Activated CD4-positive, alpha-beta T cell treated with anti-CD3 and anti-CD28 coated beads, Interleukin-2, amount 10 ng/mL, durations not matched to agents 7 days and 5 days (primary cell): ENCODE measurements around the gene CSAG1. TPM values are rescaled to one million over a fixed set of nuclear protein-coding genes. Genes with fewer than 3 reads are reported as not detected.
"Not testable (repeated sequence)": the region's sequence is repeated elsewhere in the genome, so short reads cannot be mapped to it uniquely, and the experiment has no call there.

Experiments used
- CTCF ChIA-PET: fragments of 350-600 bp; sonication (Branson Sonifier 250); formaldehyde crosslinking; loops from one replicate; lab custom pipeline; 2021; ENCODE audit warnings: antibody characterized with exemption; lab: Charles Lee
- POLR2A ChIA-PET: fragments of 350-600 bp; sonication (Branson Sonifier 250); formaldehyde crosslinking; loops from one replicate; lab custom pipeline; 2021; ENCODE audit warnings: antibody characterized with exemption; lab: Charles Lee
- DNase-seq: peaks from one replicate; pipeline ENCODE4 v3.0.0-alpha.2; 2020
- H3K27ac Mint-ChIP-seq: one replicate; pipeline ENCODE4 v1.8.0; 2021; ENCODE audit warnings: mild to moderate bottlenecking, moderate library complexity, mixed read lengths
- H3K27me3 Mint-ChIP-seq: one replicate; pipeline ENCODE4 v1.8.0; 2021; ENCODE audit warnings: mixed read lengths
- H3K36me3 Mint-ChIP-seq: one replicate; pipeline ENCODE4 v1.8.0; 2021; ENCODE audit warnings: low read depth, mixed read lengths
- H3K4me1 Mint-ChIP-seq: one replicate; pipeline ENCODE4 v1.8.0; 2021; ENCODE audit warnings: mixed read lengths
- H3K4me3 Mint-ChIP-seq: one replicate; pipeline ENCODE4 v1.8.0; 2021; ENCODE audit warnings: mild to moderate bottlenecking, moderate library complexity, mixed read lengths
- H3K9me3 Mint-ChIP-seq: one replicate; pipeline ENCODE4 v1.8.0; 2021; ENCODE audit warnings: mixed read lengths
- total RNA-seq, 2 experiments: library from RNA; stranded (reverse); gene quantifications; one replicate each; pipeline ENCODE4 v1.2.3, GENCODE V29; 2021

Gene CSAG1
- total RNA-seq, 2 experiments from 2014 or later = not detected

DNA sequence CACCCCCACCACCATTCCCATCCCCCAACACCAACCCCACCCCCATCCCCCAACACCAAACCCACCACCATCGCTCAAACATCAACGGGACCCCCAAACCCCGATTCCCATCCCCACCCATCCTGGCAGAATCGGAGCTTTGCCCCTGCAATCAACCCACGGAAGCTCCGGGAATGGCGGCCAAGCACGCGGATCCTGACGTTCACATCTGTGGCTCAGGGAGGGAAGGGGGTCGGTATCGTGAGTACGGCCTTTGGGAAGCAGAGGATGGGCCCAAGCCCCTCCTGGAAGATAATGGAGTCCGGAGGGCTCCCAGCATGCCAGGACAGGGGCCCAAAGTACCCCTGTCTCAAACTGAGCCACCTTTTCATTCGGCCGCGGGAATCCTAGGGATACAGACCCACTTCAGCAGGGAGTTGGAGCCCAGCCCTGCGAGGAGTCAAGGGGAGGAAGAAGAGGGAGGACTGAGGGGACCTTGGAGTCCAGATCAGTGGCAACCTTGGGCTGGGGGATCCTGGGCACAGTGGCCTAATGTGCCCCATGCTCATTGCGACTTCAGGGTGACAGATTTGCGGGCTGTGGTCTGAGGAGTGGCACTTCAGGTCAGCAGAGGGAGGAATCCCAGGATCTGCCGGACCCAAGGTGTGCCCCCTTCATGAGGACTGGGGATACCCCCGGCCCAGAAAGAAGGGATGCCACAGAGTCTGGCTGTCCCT, 780 bp upstream of the CSAG1 start:
- POLR2A ChIA-PET, H3K9me3 Mint-ChIP-seq, CTCF ChIA-PET, H3K27me3 Mint-ChIP-seq, H3K36me3 Mint-ChIP-seq, H3K4me1 Mint-ChIP-seq, H3K27ac Mint-ChIP-seq, DNase-seq, H3K4me3 Mint-ChIP-seq: not testable (repeated sequence)

DNA sequence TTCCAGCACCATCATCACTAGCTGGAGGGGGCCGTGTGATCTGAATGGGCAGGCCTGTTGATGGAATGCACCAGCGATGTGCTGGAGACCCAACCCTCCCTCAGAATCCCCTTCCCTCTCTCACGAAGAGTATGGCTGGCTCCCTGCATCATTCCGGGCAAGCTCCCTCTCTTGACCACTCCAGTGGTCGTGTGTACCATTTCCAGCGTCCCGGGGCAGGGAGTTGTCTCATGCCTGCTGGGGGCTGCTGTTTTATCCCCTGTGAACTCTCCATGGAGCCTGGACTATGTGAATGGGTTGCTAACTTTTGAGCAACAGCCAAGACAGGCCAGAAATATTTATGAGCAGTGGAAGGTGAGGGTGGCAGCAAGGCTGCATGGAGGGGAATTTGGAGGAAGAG, 8.1 kb downstream of the CSAG1 start:
- Mint-ChIP-seq H3K4me1 (no peaks in the 10 kb centered on the region), H3K4me3 (no peak overlapping the region)
- CTCF ChIA-PET = interaction anchor here (0.5 kb wide), 1 partner anchor 655 kb away, joined by 3 read pairs; no protein-coding TSS in a partner anchor

DNA sequence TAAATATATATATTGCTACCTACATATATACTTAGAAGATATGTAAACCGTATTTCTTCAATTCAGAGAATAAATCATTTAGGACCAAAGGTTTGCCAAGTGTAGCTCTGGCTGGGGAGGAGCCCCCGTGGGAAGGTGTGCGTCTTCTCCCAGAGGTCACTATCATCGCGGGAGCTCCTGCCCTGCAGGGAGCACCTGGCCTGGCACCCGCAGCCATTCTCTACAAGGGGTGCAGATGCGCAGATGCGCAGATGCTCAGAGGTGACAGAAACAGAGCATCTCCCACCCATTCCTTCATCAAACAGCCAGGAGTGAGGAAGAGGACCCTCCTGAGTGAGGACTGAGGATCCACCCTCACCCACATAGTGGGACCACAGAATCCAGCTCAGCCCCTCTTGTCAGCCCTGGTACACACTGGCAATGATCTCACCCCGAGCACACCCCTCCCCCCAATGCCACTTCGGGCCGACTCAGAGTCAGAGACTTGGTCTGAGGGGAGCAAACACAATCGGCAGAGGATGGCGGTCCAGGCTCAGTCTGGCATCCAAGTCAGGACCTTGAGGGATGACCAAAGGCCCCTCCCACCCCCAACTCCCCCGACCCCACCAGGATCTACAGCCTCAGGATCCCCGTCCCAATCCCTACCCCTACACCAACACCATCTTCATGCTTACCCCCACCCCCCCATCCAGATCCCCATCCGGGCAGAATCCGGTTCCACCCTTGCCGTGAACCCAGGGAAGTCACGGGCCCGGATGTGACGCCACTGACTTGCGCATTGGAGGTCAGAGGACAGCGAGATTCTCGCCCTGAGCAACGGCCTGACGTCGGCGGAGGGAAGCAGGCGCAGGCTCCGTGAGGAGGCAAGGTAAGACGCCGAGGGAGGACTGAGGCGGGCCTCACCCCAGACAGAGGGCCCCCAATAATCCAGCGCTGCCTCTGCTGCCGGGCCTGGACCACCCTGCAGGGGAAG, 19.4 kb downstream of the CSAG1 start, which contains the start of gene MAGEA2B:
MAGEA2B (plus strand) TSS at position 814 of the 973 bp plus-strand sequence. CDS start 2,479 bp downstream, outside the sequence.
- H3K4me1 Mint-ChIP-seq, DNase-seq, H3K27ac Mint-ChIP-seq, H3K9me3 Mint-ChIP-seq, CTCF ChIA-PET, POLR2A ChIA-PET, H3K36me3 Mint-ChIP-seq, H3K27me3 Mint-ChIP-seq, H3K4me3 Mint-ChIP-seq: not testable (repeated sequence)

More for the DNA sequence above, 8.1 kb downstream of the CSAG1 start:
- Mint-ChIP-seq H3K27me3 (peaks cover 6% of the 10 kb centered on the region), H3K9me3 (no peaks in the 10 kb centered on the region), H3K36me3 (no peaks in the 10 kb centered on the region), H3K27ac (no peak overlapping the region)
- DNase-seq = no peak
- POLR2A ChIA-PET = no interaction called here

DNA sequence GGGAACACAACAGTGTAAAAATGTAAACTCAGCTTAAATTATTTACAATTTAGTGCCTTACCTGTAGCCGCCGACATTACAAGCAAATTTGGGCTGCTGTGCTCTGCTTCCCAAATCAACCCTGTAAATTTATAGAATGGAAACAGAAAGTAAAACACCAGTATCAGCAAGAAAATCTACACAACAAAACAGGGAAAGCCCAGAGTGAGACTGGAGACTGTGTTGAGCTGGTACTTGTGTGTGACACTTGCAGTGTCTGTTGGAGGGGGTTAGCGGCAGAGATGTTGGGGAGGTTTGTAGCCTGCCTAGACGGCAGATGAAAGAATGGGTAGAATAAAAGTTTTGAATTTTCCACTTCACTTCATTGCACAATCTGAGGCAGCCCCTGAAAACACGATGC, 20.3 kb downstream of the CSAG1 start:
- H3K27me3 Mint-ChIP-seq = not testable (repeated sequence)

DNA sequence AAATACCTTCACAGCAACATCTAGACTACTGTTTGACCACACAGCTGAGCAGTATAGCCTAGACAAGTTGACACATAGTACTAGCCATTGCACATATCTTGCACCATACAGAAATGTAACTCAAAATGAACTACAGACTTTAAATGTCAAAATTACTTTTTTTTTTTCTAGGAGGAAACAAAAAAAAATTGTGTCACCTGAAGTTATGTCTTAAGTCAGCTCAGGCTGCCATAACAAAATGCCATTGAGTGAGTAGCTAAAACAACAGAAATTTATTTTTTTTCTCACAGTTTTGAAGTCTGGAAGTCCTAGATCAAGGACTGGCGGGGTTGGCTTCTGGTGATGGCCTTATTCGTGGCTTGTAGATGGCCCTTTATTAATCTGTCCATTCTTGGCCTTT, 24.3 kb downstream of the CSAG1 start, which contains the start of gene CSAG2:
CSAG2 (minus strand) TSS at position 101 of the 400 bp plus-strand sequence. CDS start 161 bp downstream, outside the sequence.
- H3K27ac Mint-ChIP-seq, H3K27me3 Mint-ChIP-seq, H3K4me1 Mint-ChIP-seq, H3K4me3 Mint-ChIP-seq, H3K36me3 Mint-ChIP-seq, CTCF ChIA-PET, DNase-seq, POLR2A ChIA-PET, H3K9me3 Mint-ChIP-seq: not testable (repeated sequence)

More for the DNA sequence above, 20.3 kb downstream of the CSAG1 start:
- H3K36me3 Mint-ChIP-seq, H3K9me3 Mint-ChIP-seq, POLR2A ChIA-PET, CTCF ChIA-PET, DNase-seq, H3K4me3 Mint-ChIP-seq, H3K4me1 Mint-ChIP-seq, H3K27ac Mint-ChIP-seq: not testable (repeated sequence)

DNA sequence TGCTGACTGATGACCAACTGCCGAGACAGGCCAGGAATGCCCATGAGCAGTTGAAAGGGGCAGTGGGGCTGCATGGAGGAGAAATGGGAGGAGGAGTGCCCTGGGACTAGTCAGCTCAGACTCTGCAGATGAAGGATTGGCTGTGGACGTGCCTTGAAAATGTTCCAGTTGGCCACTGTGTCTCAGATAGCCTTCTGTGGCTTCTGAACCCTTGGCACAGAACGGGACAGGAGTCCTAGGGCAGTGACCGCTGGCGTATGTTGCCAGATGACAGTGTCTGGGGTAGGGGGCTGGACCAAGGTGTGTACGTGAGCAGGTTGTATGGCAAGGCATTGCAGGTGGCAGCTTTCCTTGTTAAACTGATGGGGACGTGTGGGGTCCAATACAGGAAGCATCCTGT, 27.0 kb downstream of the CSAG1 start:
- H3K36me3 Mint-ChIP-seq, DNase-seq, H3K27me3 Mint-ChIP-seq, H3K4me3 Mint-ChIP-seq, CTCF ChIA-PET, H3K4me1 Mint-ChIP-seq, POLR2A ChIA-PET, H3K27ac Mint-ChIP-seq, H3K9me3 Mint-ChIP-seq: not testable (repeated sequence)

DNA sequence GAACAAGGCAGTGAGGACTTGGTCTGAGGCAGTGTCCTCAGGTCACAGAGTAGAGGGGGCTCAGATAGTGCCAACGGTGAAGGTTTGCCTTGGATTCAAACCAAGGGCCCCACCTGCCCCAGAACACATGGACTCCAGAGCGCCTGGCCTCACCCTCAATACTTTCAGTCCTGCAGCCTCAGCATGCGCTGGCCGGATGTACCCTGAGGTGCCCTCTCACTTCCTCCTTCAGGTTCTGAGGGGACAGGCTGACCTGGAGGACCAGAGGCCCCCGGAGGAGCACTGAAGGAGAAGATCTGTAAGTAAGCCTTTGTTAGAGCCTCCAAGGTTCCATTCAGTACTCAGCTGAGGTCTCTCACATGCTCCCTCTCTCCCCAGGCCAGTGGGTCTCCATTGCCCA, 33.1 kb downstream of the CSAG1 start:
- H3K27ac Mint-ChIP-seq, CTCF ChIA-PET, H3K36me3 Mint-ChIP-seq, H3K9me3 Mint-ChIP-seq, H3K27me3 Mint-ChIP-seq, H3K4me3 Mint-ChIP-seq, POLR2A ChIA-PET, DNase-seq, H3K4me1 Mint-ChIP-seq: not testable (repeated sequence)

DNA sequence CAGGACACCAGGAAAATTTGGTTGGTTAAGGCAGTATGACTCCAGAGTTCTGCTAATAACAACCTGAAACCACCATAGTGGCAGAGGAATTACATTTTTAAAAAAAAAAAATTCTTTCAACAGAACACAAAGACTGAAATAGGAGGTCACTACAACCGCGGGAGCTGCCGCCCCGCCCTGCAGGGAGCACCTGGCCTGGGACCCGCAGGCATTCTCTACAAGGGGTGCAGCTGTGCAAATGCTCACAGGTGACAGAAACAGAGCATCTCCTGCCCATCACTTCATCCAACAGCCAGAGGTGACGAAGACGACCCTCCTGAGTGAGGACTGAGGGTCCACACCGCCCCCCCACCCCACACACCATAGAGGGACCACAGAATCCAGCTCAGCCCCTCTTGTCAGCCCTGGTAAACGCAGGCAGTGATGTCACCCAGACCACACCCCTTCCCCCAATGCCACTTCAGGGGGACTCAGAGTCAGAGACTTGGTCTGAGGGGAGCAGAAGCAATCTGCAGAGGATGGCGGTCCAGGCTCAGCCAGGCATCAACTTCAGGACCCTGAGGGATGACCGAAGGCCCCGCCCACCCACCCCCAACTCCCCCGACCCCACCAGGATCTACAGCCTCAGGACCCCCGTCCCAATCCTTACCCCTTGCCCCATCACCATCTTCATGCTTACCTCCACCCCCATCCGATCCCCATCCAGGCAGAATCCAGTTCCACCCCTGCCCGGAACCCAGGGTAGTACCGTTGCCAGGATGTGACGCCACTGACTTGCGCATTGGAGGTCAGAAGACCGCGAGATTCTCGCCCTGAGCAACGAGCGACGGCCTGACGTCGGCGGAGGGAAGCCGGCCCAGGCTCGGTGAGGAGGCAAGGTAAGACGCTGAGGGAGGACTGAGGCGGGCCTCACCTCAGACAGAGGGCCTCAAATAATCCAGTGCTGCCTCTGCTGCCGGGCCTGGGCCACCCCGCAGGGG, 35.3 kb downstream of the CSAG1 start, which contains the start of gene MAGEA3:
MAGEA3 (plus strand) TSS at position 843 of the 980 bp plus-strand sequence. CDS start 2,039 bp downstream, outside the sequence.
- H3K4me3 Mint-ChIP-seq, H3K9me3 Mint-ChIP-seq, CTCF ChIA-PET, H3K27me3 Mint-ChIP-seq, H3K27ac Mint-ChIP-seq, POLR2A ChIA-PET, DNase-seq, H3K36me3 Mint-ChIP-seq, H3K4me1 Mint-ChIP-seq: not testable (repeated sequence)

DNA sequence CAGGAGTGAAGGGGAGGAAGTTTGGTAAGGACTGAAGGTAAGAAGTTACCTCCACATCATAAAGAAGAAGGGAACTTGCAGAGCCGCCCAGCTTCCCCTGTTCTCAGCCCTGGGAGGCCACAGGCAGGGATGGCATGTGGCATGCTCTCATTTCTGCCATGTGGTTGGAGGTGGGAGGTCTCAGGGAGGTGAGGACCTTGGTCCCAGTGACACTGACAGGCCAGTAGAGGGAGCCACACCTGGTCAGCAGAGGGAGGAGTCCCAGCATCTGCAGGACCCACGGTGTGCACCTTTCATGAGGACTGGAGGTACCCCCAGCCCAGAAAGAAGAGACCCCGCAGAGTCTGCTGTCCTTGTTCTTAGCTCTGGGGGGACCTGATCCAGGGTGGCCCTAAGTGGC, 52.5 kb downstream of the CSAG1 start:
- H3K27ac Mint-ChIP-seq, H3K27me3 Mint-ChIP-seq, CTCF ChIA-PET, DNase-seq, H3K36me3 Mint-ChIP-seq, H3K4me3 Mint-ChIP-seq, POLR2A ChIA-PET, H3K4me1 Mint-ChIP-seq, H3K9me3 Mint-ChIP-seq: not testable (repeated sequence)

Other genes starting within 250 kb of the CSAG1 start
- gene GABRQ, start 95.8 kb downstream of the CSAG1 start, total RNA-seq = not detected
- not detected for gene MAGEA3, start 34.9 kb downstream of the CSAG1 start, total RNA-seq
- under 1 TPM in 1 of 2 experiments, not detected in 1; 0.35 TPM for gene CSAG2, start 24.4 kb downstream of the CSAG1 start, total RNA-seq
- not detected for gene MAGEA2B, start 19.1 kb downstream of the CSAG1 start, total RNA-seq
- not detected for gene MAGEA12, start within 50 bp of the CSAG1 start, total RNA-seq
- gene MAGEA2, start 20.1 kb upstream of the CSAG1 start, total RNA-seq = not detected
- under 1 TPM; 0.35 to 0.62 TPM for gene CSAG3, start 25.5 kb upstream of the CSAG1 start, total RNA-seq
- gene MAGEA6, start 36.0 kb upstream of the CSAG1 start, total RNA-seq = not detected
- gene CETN2, start 97.0 kb upstream of the CSAG1 start, total RNA-seq = 10 to 100 TPM in 1 of 2 experiments, 1 to 10 TPM in 1; 9.7 to 12.5 TPM
- 10 to 100 TPM; 13.9 TPM for gene NSDHL, start 97.3 kb upstream of the CSAG1 start, total RNA-seq
- 1 to 10 TPM; 1.0 to 1.6 TPM for gene ZNF185, start 164.3 kb upstream of the CSAG1 start, total RNA-seq